Tibial artery (tissue), 4 donors: ENCODE results near the gene SLAMF6.
A peak's percentile ranks its signal among the peaks of the same experiment; 100 is the strongest.

Experiments
- DNase-seq, 2 donors: peaks; one replicate each; pipeline ENCODE4 v3.0.0-alpha.2; 2019
- H3K27ac ChIP-seq, 2 donors: fragments of 200-600 bp; sonication (generic) in 1 of 2; 1 replicate in 1 of 2; 2 replicates in 1 of 2; pipeline ENCODE4 v1.5.1; 2018 to 2019; ENCODE audit warnings: mild to moderate bottlenecking in 1 of 2
- H3K27me3 ChIP-seq, 2 donors: fragments of 200-600 bp; sonication (generic) in 1 of 2; one replicate each; pipeline versions ENCODE4 v1.5.1 to v1.6.0; 2016 to 2019
- H3K36me3 ChIP-seq, 3 donors: fragments of 200-600 bp; sonication (generic) in 2 of 3; one replicate each; pipeline ENCODE4 v1.5.1; 2016 to 2019; ENCODE audit warnings: mild to moderate bottlenecking in 2 of 3
- H3K4me1 ChIP-seq, 4 donors: fragments of 200-600 bp; sonication (generic) in 2 of 4; 1 replicate in 3 of 4; 2 replicates in 1 of 4; pipeline ENCODE4 v1.5.1; 2016 to 2019
- H3K4me3 ChIP-seq, 2 donors: fragments of 200-600 bp; sonication (generic) in 1 of 2; 1 replicate in 1 of 2; 2 replicates in 1 of 2; pipeline ENCODE4 v1.5.1; 2018 to 2019; ENCODE audit warnings: mild to moderate bottlenecking in 2 of 2
- H3K9me3 ChIP-seq, 3 donors: fragments of 200-600 bp; sonication (generic) in 1 of 3; one replicate each; pipeline ENCODE4 v1.5.1; 2016 to 2019
- intact Hi-C: fragments of 100-400 bp; cut with DNase I; formaldehyde crosslinking; loops from one replicate; pipeline ENCODE4 v1.15.0; 2023; ENCODE audit warnings: low total_unique reads
- TF ChIP-seq, protein P1 (sequence below), 2 experiments: fragments of 200-600 bp in 1 of 2; fragments of 450-650 bp in 1 of 2; IDR thresholded peaks; one replicate each; pipeline ENCODE4 v1.5.1; 2017 to 2019; ENCODE audit warnings: antibody characterized with exemption in 2 of 2, mild to moderate bottlenecking in 1 of 2, moderate library complexity in 1 of 2

SLAMF6 gene

GRCh38 chr1:160548183-160548582 is 25.1 kb upstream of the SLAMF6 start:
- H3K4me3 ChIP-seq: no peak overlapping the region
- intact Hi-C loops: no loop called here
- H3K27me3 ChIP-seq: no peaks in the 10 kb centered on the region
- no peaks in the 10 kb centered on the region for H3K36me3 ChIP-seq
- DNase-seq: no peak
- TF ChIP-seq, protein P1, sequence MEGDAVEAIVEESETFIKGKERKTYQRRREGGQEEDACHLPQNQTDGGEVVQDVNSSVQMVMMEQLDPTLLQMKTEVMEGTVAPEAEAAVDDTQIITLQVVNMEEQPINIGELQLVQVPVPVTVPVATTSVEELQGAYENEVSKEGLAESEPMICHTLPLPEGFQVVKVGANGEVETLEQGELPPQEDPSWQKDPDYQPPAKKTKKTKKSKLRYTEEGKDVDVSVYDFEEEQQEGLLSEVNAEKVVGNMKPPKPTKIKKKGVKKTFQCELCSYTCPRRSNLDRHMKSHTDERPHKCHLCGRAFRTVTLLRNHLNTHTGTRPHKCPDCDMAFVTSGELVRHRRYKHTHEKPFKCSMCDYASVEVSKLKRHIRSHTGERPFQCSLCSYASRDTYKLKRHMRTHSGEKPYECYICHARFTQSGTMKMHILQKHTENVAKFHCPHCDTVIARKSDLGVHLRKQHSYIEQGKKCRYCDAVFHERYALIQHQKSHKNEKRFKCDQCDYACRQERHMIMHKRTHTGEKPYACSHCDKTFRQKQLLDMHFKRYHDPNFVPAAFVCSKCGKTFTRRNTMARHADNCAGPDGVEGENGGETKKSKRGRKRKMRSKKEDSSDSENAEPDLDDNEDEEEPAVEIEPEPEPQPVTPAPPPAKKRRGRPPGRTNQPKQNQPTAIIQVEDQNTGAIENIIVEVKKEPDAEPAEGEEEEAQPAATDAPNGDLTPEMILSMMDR (IDR thresholded peaks at IDR 0.05): no peak
- H3K4me1 ChIP-seq: no peaks in the 10 kb centered on the region
- no peaks in the 10 kb centered on the region for H3K9me3 ChIP-seq
- H3K27ac ChIP-seq: no peak overlapping the region

GRCh38 chr1:160547422-160547821 is 24.4 kb upstream of the SLAMF6 start:
- H3K4me1 ChIP-seq: no peaks in the 10 kb centered on the region
- H3K36me3 ChIP-seq: no peaks in the 10 kb centered on the region
- H3K4me3 ChIP-seq: no peak overlapping the region
- no peaks in the 10 kb centered on the region for H3K27me3 ChIP-seq
- no peak overlapping the region for H3K27ac ChIP-seq
- intact Hi-C loops: no loop called here
- no peak for DNase-seq
- TF ChIP-seq, protein P1 (IDR thresholded peaks at IDR 0.05): no peak
- no peaks in the 10 kb centered on the region for H3K9me3 ChIP-seq

DNA sequence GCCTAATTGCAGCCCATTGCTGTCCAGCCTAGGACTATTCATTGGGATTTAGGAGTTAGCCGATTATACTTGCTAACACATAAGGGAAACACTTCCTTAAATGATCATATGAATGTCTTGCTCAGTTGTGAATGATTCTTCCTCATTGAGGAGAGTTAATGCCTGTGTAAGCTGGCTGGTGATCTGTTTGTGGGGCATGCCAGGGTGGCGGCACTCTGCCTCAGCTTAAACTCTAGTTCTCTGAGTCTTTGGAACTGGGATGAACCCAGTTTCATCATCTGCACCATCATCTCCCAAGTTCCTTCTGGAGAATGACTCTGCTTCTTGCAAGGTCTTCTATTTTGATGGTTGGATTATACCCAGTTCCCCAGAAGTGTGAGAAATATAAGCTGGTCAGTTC is 23.9 kb upstream of the SLAMF6 start:
- peak in 1 of 2 donors; percentile 46 for DNase-seq
- no peaks in the 10 kb centered on the region for H3K27me3 ChIP-seq
- no peak overlapping the region for H3K4me3 ChIP-seq
- no peak overlapping the region for H3K27ac ChIP-seq
- H3K4me1 ChIP-seq: no peaks in the 10 kb centered on the region
- no peaks in the 10 kb centered on the region for H3K9me3 ChIP-seq
- intact Hi-C loops: no loop called here
- no peaks in the 10 kb centered on the region for H3K36me3 ChIP-seq
- TF ChIP-seq, protein P1 (IDR thresholded peaks at IDR 0.05): no peak

- TF ChIP-seq, protein P1 (IDR thresholded peaks at IDR 0.05): no peak
- DNase-seq: no peak
These were observed 21.6 kb upstream of the SLAMF6 start for GRCh38 chr1:160544647-160545046.

DNA sequence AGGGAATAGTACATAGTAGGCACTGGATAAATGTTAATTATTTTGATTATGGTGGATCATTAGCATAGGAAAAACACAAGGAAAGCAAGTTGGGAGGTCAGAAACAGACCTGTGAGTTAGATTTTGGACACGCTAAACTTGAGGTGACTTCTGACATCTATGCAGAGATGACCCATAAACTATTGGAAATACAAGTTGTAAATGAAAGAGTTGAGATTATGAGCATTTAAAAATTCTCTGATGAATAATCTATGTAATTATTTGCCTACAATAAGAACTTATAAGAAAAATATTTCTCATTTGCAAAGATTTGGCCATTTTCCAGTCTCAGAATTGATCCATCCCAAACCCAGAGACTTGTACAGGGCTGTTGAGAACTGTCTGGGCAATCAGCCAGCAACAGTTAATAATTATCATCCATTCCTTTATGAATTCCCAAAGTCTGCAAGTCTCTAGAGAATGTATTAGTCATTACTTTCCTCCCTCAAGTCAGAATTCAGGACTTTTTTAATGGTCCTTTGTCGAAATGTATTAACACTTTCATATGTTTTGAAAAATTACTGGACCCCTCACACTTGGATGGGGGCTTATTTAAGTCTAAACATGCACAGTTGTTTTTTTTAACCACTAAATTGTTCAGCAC is 19.4 kb upstream of the SLAMF6 start:
- intact Hi-C loops: no loop called here
- Histone ChIP-seq H3K4me1 (no peaks in the 10 kb centered on the region), H3K9me3 (no peaks in the 10 kb centered on the region), H3K27ac (no peak overlapping the region), H3K36me3 (no peaks in the 10 kb centered on the region), H3K27me3 (no peaks in the 10 kb centered on the region), H3K4me3 (no peak overlapping the region)
- TF ChIP-seq, protein P1 (IDR thresholded peaks at IDR 0.05): no peak
- no peak for DNase-seq

More at GRCh38 chr1:160544647-160545046, 21.6 kb upstream of the SLAMF6 start:
- Histone ChIP-seq H3K27ac (no peak overlapping the region), H3K9me3 (no peaks in the 10 kb centered on the region), H3K27me3 (no peaks in the 10 kb centered on the region), H3K4me1 (no peaks in the 10 kb centered on the region), H3K36me3 (no peaks in the 10 kb centered on the region), H3K4me3 (no peak overlapping the region)
- intact Hi-C loops: no loop called here
